HCT116 (cell line): ENCODE results near the gene FRA10AC1.

ENCODE experiments used
- ATF3 ChIP-seq: IDR thresholded peaks from 2 replicates; pipeline ENCODE4 v1.6.1; 2012
- CTCF ChIP-seq, 3 experiments: fragments of 200-600 bp in 1 of 3; sonication (generic) in 1 of 3; IDR thresholded peaks in 2 of 3; conservative IDR thresholded peaks in 1 of 3; 2 replicates each; pipeline ENCODE4 v1.5.1; 2012 to 2017; ENCODE audit warnings: low read depth in 2 of 3, low read length in 2 of 3, antibody characterized with exemption in 1 of 3, borderline replicate concordance in 1 of 3, control low read depth in 1 of 3, mild to moderate bottlenecking in 1 of 3, mixed read lengths in 1 of 3, mixed run types in 1 of 3, moderate library complexity in 1 of 3; ENCODE audit not compliant: insufficient read depth in 1 of 3
- EZH2 ChIP-seq: fragments of 200-600 bp; sonication (generic); IDR thresholded peaks from 2 replicates; pipeline ENCODE4 v1.6.1; 2017; ENCODE audit warnings: antibody characterized with exemption, mixed run types
- EZH2phosphoT487 ChIP-seq: fragments of 200-600 bp; IDR thresholded peaks from 2 replicates; pipeline ENCODE4 v1.6.1; 2018; ENCODE audit warnings: antibody characterized with exemption, borderline replicate concordance
- MAX ChIP-seq: IDR thresholded peaks from 2 replicates; pipeline ENCODE4 v1.6.1; 2012
- POLR2AphosphoS5 ChIP-seq: IDR thresholded peaks from 2 replicates; pipeline ENCODE4 v1.6.1; 2011; ENCODE audit warnings: mild to moderate bottlenecking, low read depth, low read length, moderate library complexity
- YY1 ChIP-seq: IDR thresholded peaks from 2 replicates; pipeline ENCODE4 v1.6.1; 2011; ENCODE audit warnings: low read length, low read depth, moderate library complexity, mild to moderate bottlenecking; ENCODE audit not compliant: insufficient replicate concordance; ENCODE audit errors: extremely low read depth

GRCh38 chr10:93718937-93719725 is 16.7 kb upstream of the FRA10AC1 start:
- TF ChIP-seq POLR2AphosphoS5 (no peak), EZH2phosphoT487 (no peak), ATF3 (no peak), EZH2 (no peak), CTCF (IDR thresholded peaks at IDR 0.05 in 2 of 3, conservative IDR thresholded peaks at IDR 0.05 in 1 of 3; ENCODE audit: borderline replicate concordance in 1 of 3, insufficient read depth in 1 of 3, low read depth in 2 of 3, low read length in 2 of 3) (no peak), YY1 (no peak), MAX (no peak)
